GM19372 (cell line): ENCODE results near the gene GUCA1C.

Experiments used
- ATAC-seq: cut with Tn5 transposase; IDR thresholded peaks from one replicate; pipeline ENCODE4 v1.9.1; 2021; ENCODE audit warnings: mild to moderate bottlenecking, low read depth, moderate library complexity; ENCODE audit not compliant: unreplicated experiment

The GUCA1C gene

DNA sequence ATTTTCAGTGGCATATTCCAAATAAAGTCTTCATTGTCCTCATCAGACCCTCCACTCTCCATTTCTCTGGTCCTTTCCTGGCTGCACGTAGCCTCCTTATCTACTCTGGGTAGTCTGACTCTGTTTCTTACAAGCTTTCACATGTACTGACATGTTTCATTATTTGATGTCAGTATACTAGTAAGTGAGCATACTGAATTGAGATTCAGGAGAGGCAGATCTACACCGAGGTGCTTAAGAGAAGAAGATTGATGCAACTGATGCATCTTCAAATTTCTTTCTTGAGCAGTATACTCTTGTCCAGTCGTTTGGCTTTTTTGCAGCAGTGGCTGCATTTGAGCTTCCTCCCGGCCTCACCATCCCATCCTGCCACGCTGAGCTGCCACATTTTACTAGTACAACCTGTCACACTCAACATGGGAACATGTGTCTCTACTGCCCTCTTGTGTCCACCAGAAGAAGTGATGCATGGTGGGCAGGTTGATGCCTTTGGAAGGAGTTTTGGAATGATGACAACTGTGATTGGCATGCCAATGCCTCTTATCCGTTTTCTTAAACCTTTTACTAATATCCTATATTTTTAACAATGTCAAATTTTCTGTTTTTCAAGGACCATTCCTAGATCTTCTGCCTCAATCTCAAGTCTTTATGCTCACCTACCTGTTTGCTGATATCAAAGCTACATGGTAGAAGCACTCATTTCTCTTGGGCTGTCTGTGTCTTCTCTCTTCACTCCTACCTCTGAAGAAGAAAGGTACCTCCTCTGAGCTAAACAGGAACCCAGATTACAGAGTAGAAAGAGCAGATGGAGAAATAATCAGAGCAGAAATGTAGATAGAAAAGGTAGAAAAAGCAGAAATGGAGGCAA lies 38.7 kb downstream of the GUCA1C start:
- peak; percentile 96 for ATAC-seq

DNA sequence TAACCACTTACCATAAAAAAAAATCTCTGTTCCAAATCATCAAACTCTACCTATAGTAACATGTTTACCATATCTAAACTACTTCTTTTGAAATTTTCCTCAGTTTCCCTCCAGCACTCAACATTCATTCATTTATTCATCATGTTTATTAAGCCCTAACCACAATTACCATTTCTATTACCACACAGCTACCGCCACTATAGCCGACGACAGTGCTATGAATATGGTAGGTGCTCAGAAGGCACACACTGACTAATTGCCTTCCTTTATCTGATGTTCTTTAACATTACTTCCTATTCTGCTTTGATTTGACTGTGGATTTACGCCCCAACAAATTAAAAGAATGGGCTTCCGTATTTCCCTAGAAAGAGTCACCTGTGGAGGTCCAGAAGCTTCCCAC lies 43.9 kb downstream of the GUCA1C start:
- no peak for ATAC-seq

DNA sequence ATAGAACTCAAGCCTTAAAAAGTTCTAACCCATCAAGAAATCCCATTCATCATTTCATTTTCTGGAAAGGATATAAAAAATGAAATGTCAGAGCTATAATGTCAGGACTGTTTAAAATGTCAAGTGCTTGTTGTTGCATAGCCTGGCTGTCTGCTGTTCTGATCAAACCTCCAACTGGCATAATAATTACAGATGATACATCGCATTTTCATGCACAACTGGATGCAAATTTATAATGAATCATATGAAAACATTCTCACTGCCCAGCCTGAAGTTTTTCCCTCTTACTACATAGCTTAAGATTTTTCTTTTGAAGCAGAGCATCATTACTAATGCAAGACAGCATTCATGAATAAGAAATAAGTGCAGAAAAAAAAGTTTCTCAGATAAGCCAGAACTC lies 46.5 kb downstream of the GUCA1C start:
- ATAC-seq, result no peak

DNA sequence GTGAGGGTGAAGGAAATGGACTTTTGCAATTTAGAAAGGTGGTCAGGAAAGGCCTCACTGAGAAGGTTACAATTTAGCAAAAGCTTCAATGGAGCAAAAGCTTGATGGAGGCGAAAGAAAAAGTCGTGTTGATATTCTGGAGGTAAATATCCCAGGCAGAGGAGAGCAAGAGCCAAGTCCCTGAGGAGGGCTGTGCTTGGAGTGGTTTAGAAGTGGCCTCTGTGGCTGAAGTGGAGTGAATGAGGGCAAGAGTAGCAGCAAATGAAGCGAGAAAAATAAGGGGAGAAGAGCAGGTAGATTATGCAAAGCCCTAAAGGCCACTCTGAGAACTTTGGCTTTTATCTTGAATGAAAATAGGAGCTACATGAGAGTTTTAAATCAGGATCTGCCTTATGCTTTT lies 54.1 kb downstream of the GUCA1C start:
- no peak for ATAC-seq

DNA sequence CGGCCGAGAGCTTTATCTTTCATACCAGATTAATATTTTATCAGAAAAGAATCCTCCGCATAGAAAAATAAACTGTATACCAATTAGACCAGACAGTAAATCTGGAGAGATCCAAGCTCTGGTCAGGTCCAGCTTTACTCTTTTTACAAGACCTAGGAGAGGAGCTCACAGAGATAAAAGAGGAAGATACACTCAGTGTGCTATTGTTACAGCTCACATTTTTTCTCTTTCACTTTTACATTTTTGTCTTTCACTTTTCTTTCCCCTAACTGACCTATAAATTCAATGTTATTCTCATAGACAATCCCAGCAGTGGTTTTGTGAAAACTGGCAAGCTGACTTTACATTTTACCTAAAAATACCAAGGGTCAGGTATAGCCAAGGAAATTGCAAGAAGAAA lies 55.8 kb downstream of the GUCA1C start:
- no peak for ATAC-seq

DNA sequence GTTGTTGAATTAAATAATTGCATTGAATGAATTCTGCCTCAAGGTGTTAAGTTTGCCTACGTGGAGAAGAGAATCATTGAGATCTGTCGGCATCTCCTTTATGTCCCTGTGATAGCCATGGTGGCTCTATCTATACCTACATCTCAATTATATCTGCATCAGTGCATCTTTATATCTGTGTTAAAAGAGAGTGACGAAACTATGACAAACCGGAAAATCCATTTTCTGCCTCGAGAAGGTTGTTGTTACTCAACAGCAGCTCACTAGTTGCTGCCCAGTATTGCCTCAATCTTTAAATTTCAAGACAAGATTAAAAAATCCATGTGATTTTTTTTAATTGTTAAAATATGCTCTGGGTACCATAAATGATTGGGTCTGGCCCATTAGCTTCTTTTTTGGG lies 58.7 kb downstream of the GUCA1C start:
- no peak for ATAC-seq

DNA sequence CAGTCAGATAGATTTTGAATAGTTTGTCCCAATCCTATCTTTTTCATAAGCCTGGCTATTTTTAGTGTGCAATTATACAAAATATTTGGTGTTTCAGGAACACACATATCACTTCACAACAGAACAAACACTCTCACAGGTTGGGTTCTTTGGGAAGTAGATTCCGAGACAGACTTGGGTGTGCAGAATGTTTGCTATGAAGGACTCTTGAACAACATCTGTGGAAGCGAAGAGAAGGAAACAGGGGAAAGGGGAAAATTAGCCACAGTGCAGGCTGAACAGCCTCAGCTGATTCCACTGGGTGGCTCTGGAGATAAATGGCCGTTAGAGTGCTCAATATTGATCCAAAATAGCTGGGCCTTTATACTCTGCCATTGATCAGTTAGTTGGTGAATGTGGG lies 61.8 kb downstream of the GUCA1C start:
- ATAC-seq, result no peak

DNA sequence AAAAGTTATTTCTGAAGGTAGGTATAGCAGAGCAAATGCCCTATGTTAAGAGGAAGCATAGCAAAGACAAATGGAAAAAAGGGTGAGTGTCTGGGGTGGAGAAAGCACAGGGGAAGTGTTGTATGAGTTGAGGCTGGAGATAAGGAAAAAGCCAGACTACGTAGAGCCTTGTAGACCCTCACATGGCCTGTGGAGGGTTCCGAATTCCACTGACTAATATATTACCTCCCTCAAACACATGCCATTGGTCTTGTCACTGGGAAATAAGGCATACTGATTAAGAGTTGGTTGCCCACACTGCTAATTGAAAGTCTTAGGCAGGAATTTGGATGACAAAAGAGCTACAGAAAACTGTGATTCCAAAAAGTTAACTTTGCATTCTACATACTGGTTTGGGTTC lies 65.9 kb downstream of the GUCA1C start:
- ATAC-seq, result no peak

DNA sequence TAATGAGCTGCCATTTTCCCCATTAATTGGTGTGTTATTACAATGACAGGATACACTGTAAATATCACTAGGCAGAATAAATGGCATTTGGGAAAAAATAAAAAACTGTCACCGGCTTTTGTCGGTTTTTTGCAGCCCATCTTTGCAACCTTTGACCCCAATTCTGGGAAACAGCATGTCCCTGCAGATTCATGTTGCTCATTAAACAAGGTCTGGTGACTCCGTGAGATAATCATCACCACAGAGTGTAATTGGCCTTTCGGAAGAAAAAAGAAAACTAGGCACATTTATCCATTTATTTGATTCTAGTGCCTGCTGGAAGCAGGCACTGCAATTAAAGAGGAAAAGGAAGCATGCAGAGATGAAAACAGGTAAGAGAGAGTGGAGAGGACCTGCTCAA lies 66.6 kb downstream of the GUCA1C start:
- no peak for ATAC-seq

DNA sequence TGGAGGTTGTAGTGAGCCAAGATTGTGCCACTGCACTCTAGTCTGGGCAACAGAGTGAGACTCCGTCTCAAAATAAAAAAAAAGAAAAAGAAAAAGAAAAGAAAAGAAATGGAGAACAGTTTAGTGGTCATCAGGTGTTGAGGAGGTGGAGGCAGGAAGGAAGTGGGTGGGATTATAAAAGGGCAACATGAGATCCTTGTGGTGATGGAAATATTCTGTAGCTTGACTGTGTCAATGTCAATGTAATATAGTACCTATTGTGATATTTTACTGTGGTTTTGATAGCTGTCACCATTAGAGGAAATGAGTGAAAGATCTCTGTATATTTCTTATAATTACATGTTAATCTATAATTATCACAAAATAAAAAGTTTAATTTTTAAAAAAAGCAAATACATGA lies 70.3 kb downstream of the GUCA1C start:
- no peak for ATAC-seq

DNA sequence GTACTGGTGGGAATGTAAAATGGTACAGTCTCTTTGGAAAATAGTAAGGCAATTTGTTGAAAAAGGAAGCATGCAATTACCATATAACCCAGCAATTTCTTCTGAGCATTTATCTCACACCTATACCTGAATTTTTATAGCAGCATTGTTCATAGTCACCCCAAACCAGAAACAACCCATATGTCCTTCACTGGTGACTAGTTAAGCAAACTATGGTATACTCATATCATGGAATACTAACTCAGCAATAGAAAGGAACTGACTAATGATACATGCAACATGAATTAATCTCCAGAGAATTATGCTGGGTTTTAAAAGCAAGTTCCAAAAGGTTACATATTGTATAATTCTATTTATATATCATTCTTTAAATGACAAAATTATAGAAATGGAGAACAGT lies 70.9 kb downstream of the GUCA1C start:
- no peak for ATAC-seq

DNA sequence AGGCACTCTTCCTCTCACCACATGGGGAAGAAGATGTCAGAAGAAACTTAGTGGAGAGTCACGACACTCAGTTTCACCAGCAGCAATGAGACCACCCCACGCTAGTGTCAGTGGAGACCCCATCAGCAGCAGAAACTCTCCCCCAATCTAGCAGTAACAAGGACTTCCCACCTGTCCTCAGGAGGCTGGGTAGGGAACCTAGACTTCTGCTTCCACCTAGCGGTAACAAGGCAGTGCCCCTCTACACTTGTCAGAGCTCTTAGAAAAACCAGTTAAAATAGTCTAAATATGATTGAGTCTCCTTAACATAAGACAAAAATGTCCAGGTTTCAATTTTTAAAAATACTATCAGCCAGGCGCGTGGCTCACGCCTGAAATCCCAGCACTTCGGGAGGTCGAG lies 73.8 kb downstream of the GUCA1C start:
- ATAC-seq, result no peak

DNA sequence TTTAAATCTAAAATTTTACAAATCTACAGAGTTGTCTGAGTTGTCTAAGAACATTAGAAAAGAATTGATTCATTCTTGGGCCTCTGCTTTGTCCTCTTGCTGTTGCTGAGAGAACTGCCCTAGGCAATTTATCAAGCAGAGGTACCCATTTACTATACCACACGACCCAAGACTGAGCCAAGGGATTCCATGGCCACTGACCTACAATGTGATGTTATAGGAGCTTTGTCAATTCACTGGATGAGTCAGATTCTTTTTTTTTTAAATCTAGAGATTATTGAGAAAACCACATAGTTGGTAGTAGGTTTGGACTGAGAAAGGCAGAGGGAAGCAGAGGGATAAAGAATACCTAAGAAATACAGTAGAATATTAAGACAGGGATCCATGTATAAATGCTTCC lies 75.8 kb downstream of the GUCA1C start:
- no peak for ATAC-seq

DNA sequence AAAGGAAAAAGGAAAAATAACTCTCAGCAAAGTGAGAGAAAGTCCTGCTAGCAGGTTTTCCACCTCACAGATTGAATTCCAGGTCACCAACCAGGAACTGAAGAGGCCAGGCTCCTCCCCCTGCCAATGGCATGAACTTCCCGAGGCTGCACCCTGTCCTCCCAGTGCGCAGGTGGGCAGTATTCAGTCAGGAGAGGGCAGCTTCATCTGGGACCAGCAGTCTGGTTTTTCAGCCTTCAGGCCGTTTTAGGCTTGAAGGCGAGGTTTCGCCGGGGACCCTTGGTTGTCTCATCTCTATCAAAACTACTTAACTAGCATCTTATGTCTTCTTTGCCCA lies 89.9 kb downstream of the GUCA1C start:
- ATAC-seq, result no peak

DNA sequence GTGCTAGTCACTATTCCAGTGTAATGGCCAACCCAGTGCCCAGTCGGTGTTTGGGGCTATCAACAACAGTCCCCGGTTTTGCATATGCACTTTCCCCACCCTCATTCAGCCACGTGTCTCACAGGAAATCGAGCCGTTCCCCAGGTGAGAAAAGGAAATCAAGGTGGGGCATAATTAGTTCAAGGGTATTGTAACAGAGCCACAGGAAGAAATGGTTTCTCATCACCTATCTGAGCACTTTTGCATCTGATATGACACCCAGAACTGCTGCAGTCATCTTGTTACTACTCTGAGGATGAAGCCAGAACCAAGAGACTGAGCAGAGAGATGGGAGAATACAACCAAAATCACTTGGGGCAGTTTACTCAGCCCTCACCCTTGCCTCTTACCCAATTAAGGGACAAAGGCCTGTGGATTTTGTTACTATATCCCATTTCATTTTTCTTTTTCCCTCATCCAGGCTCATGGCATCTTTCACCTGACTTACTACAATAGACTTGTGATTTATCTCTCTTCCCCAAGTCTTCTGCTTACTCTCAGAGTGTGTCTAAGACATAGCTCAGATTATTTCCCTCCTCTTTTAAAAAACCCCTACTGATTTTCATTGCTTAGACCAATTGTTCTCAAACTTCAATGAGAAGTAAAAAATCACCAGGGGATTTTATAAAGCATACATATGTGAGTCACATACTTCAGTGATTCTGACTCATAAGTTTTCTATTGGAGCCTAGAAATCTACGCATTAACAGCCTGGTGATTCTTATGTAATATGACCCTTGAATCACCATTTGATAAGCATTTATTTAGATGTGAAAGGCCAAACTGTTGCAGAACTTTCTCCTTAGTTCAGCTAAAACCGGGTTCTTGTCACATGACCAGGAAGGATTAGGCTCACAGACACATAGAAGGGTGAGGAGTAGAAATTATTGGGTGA lies 90.5 kb downstream of the GUCA1C start:
- ATAC-seq, result no peak

DNA sequence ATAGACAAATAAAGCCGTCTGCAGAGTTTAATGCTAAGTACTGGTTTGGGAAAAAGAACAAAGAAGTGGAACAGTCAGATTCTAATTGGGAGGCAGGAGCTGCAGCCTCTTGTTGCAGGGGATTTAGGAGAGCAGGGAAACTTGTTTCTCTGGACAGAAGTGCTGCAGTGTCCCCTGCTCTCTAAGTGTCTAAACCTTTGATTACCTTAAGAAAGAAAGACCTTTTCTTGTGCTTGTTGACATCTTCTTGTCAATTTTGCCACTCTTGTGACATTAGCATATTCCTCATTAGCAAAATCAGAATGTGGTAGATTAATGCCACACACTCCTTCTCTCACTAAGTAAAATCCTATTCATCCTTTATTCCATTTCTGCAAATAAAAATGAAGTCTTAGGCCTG lies 92.3 kb downstream of the GUCA1C start:
- ATAC-seq, result no peak
